A549 (cell line): ENCODE results near the gene FAM221B. TPM values are rescaled to one million over a fixed set of nuclear protein-coding genes. Genes with fewer than 3 reads are reported as not detected.

Experiments
- ATAC-seq, 2 experiments: fragments of 200-7000 bp in 1 of 2; fragments of >200 bp in 1 of 2; cut with Nextera tagmentation in 1 of 2; cut with Tn5 transposase in 1 of 2; 3 replicates each; pipeline versions ENCODE4 v1.8.0 to v1.9.1; 2018 to 2020; ENCODE audit warnings: mild to moderate bottlenecking in 1 of 2, moderate library complexity in 1 of 2
- CTCF ChIA-PET: fragments of 300-600 bp; sonication (Branson Sonifier 250); formaldehyde crosslinking; extraction: SDS; loops from one replicate; lab custom pipeline; 2021; ENCODE audit warnings: antibody characterized with exemption, inconsistent platforms; lab: Yijun Ruan, JAX
- POLR2A ChIA-PET: fragments of 350-600 bp; formaldehyde crosslinking; extraction: SDS; loops from one replicate; lab custom pipeline; 2021; ENCODE audit warnings: antibody characterized with exemption, inconsistent platforms; lab: Yijun Ruan, JAX
- DNase-seq, 2 experiments: peaks; one replicate each; pipeline versions ENCODE4 v3.0.0 to v3.0.0-alpha.2; 2011 to 2016; ENCODE audit warnings: low read depth in 1 of 2, low spot score in 1 of 2
- FAIRE-seq: peaks from 2 replicates; lab custom pipeline; 2011; peaks lifted over from hg19 to GRCh38; lab: Jason Lieb, UNC
- H3K27ac ChIP-seq, 2 experiments: fragments of >200 bp; sonication (Bioruptor Twin); formaldehyde crosslinking; 3 replicates each; pipeline ENCODE4 v1.5.1; 2016 to 2017
- H3K4me1 ChIP-seq: fragments of >200 bp; sonication (Bioruptor Twin); formaldehyde crosslinking; 3 replicates; pipeline ENCODE4 v1.6.1; 2016
- H3K4me2 ChIP-seq: fragments of >200 bp; sonication (Bioruptor Twin); formaldehyde crosslinking; 3 replicates; pipeline ENCODE4 v1.6.1; 2016
- H3K4me3 ChIP-seq: fragments of >200 bp; sonication (Bioruptor Twin); formaldehyde crosslinking; 3 replicates; pipeline ENCODE4 v1.5.1; 2016
- H3K9me3 ChIP-seq: fragments of >200 bp; sonication (Bioruptor Twin); formaldehyde crosslinking; 3 replicates; pipeline ENCODE4 v1.6.1; 2016
- BHLHE40 ChIP-seq: IDR thresholded peaks from 2 replicates; pipeline ENCODE4 v1.6.1; 2012; ENCODE audit warnings: low read depth, low read length, inconsistent platforms
- CBX2 ChIP-seq: fragments of 200-600 bp; sonication (generic); IDR thresholded peaks from 2 replicates; pipeline ENCODE4 v1.6.1; 2016; ENCODE audit warnings: low read depth, mild to moderate bottlenecking, borderline replicate concordance
- EHMT2 ChIP-seq: fragments of 200-600 bp; sonication (generic); IDR thresholded peaks from 2 replicates; pipeline ENCODE4 v1.6.1; 2016; ENCODE audit warnings: antibody characterized with exemption, low read depth, mild to moderate bottlenecking, moderate library complexity
- FOSB ChIP-seq: fragments of 250-450 bp; sonication (Bioruptor Pico); IDR thresholded peaks from 2 replicates; pipeline ENCODE4 v1.5.0; 2020; ENCODE audit warnings: mild to moderate bottlenecking, moderate library complexity
- FOSL2 ChIP-seq, 2 experiments: fragments of 450-650 bp in 1 of 2; fragments of >200 bp in 1 of 2; sonication (Bioruptor Twin) in 1 of 2; formaldehyde crosslinking; IDR thresholded peaks; 2 replicates each; pipeline versions ENCODE4 v1.5.0 to v1.6.1; 2016 to 2020; ENCODE audit warnings: mild to moderate bottlenecking in 1 of 2, moderate library complexity in 1 of 2
- GATA3 ChIP-seq: IDR thresholded peaks from 2 replicates; pipeline ENCODE4 v1.6.1; 2012; ENCODE audit warnings: borderline replicate concordance
- HEYL ChIP-seq: fragments of 250-450 bp; sonication (Bioruptor Pico); IDR thresholded peaks from 2 replicates; pipeline ENCODE4 v1.8.0; 2021; ENCODE audit warnings: mild to moderate bottlenecking, moderate library complexity
- HMGXB4 ChIP-seq: fragments of 250-450 bp; sonication (Bioruptor Pico); IDR thresholded peaks from 2 replicates; pipeline ENCODE4 v1.5.0; 2021; ENCODE audit warnings: mild to moderate bottlenecking, moderate library complexity, borderline replicate concordance
- HOXA7 ChIP-seq: fragments of 250-450 bp; sonication (Bioruptor Pico); IDR thresholded peaks from 2 replicates; pipeline ENCODE4 v1.5.0; 2020; ENCODE audit warnings: mild to moderate bottlenecking, moderate library complexity
- JUNB ChIP-seq: fragments of >200 bp; sonication (Bioruptor Twin); formaldehyde crosslinking; IDR thresholded peaks from 2 replicates; pipeline ENCODE4 v1.6.1; 2016
- KDM5A ChIP-seq: fragments of 200-600 bp; sonication (generic); IDR thresholded peaks from 2 replicates; pipeline ENCODE4 v1.6.1; 2016; ENCODE audit warnings: antibody characterized with exemption, mild to moderate bottlenecking
- NFE2L2 ChIP-seq: fragments of 150-350 bp; conservative IDR thresholded peaks from 2 replicates; pipeline ENCODE4 v1.6.1; 2014; ENCODE audit warnings: low read length
- NR3C1 ChIP-seq: fragments of >200 bp; sonication (Bioruptor Twin); formaldehyde crosslinking; IDR thresholded peaks from 3 replicates; pipeline ENCODE4 v1.6.1; 2017
- PHF8 ChIP-seq: fragments of 200-600 bp; sonication (generic); IDR thresholded peaks from 2 replicates; pipeline ENCODE4 v1.6.1; 2016; ENCODE audit warnings: low read depth, mild to moderate bottlenecking, antibody characterized with exemption, moderate library complexity, borderline replicate concordance
- POLR2A ChIP-seq: IDR thresholded peaks from 2 replicates; pipeline ENCODE4 v1.6.1; 2012; ENCODE audit warnings: mild to moderate bottlenecking, low read length
- RARB ChIP-seq: fragments of 250-450 bp; sonication (Bioruptor Pico); IDR thresholded peaks from 2 replicates; pipeline ENCODE4 v1.8.0; 2021; ENCODE audit warnings: mild to moderate bottlenecking, moderate library complexity
- REST ChIP-seq: fragments of 200-600 bp; sonication (generic); IDR thresholded peaks from 2 replicates; pipeline ENCODE4 v1.6.1; 2016; ENCODE audit warnings: antibody characterized with exemption, mild to moderate bottlenecking, moderate library complexity
- SREBF2 ChIP-seq: fragments of 450-650 bp; IDR thresholded peaks from 2 replicates; pipeline ENCODE4 v1.6.1; 2014; ENCODE audit warnings: mild to moderate bottlenecking, moderate library complexity
- TP53 ChIP-seq: fragments of 250-450 bp; sonication (Bioruptor Pico); IDR thresholded peaks from 2 replicates; pipeline ENCODE4 v1.5.0; 2021; ENCODE audit warnings: mild to moderate bottlenecking, moderate library complexity
- ZNF302 ChIP-seq: fragments of 250-450 bp; sonication (Bioruptor Pico); IDR thresholded peaks from 2 replicates; pipeline ENCODE4 v1.9.0; 2021; ENCODE audit warnings: inconsistent platforms, mild to moderate bottlenecking, moderate library complexity
- WGBS: methylation state at CpG from one replicate; pipeline ENCODE4 v1.1.6; 2017; ENCODE audit errors: missing lambda C conversion rate; 5-methylcytosine and 5-hydroxymethylcytosine counted together
- polyA plus RNA-seq, 4 experiments: library from polyadenylated mRNA; depleted of rRNA in 3 of 4; stranded (reverse); fragments of >200 nt; fragmentation: RNase III in 1 of 4; extraction: RNeasy Plus Mini Kit Qiagen cat#74134 plus additional on column Dnase treatment in 1 of 4; gene quantifications; 2 replicates in 3 of 4; 3 replicates in 1 of 4; pipeline ENCODE4 v1.2.3, GENCODE V29; 2011 to 2017
- TF ChIP-seq, protein P1 (sequence below): fragments of 150-350 bp; IDR thresholded peaks from 2 replicates; pipeline ENCODE4 v1.6.1; 2014; ENCODE audit warnings: low read depth, mild to moderate bottlenecking, low read length
- TF ChIP-seq, protein P2 (sequence below): IDR thresholded peaks from 2 replicates; pipeline ENCODE4 v1.6.1; 2012

The FAM221B gene
- polyA plus RNA-seq, 2 of the 4 experiments (the other 2 are of a cell fraction) = not detected

GRCh38 chr9:35831040-35831439 lies 2.5 kb upstream of the FAM221B start:
- POLR2A ChIA-PET = interaction anchor here (0.7 kb wide), 1 partner anchor 17 kb away, joined by 3 read pairs; the partner anchor contains the start of gene HINT2
- TF ChIP-seq BHLHE40 = no peak
- no peak for TF ChIP-seq REST
- TF ChIP-seq HOXA7 (CRISPR knock-in tag) = no peak
- TF ChIP-seq CBX2 = no peak
- no peak for TF ChIP-seq JUNB
- TF ChIP-seq KDM5A = no peak
- no peak for TF ChIP-seq PHF8
- no peak for TF ChIP-seq ZNF302 (CRISPR knock-in tag)
- no peak for TF ChIP-seq POLR2A
- TF ChIP-seq RARB (CRISPR knock-in tag) = no peak
- TF ChIP-seq HMGXB4 (CRISPR knock-in tag) = no peak
- no peak for TF ChIP-seq NFE2L2
- TF ChIP-seq GATA3 = no peak
- TF ChIP-seq TP53 = no peak
- TF ChIP-seq, protein P1, sequence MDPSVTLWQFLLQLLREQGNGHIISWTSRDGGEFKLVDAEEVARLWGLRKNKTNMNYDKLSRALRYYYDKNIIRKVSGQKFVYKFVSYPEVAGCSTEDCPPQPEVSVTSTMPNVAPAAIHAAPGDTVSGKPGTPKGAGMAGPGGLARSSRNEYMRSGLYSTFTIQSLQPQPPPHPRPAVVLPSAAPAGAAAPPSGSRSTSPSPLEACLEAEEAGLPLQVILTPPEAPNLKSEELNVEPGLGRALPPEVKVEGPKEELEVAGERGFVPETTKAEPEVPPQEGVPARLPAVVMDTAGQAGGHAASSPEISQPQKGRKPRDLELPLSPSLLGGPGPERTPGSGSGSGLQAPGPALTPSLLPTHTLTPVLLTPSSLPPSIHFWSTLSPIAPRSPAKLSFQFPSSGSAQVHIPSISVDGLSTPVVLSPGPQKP = no peak
- no peak for ATAC-seq

GRCh38 chr9:35829764-35830096 lies 1.2 kb upstream of the FAM221B start:
- DNase-seq (no peak), FAIRE-seq (no peak), ATAC-seq (no peak)
- Histone ChIP-seq H3K9me3 (no peaks in the 10 kb centered on the region), H3K4me1 (peaks cover 4% of the 10 kb centered on the region; the same call in 2 of the 3 replicates), H3K4me2 (peak overlapping the region; percentile 96), H3K4me3 (peak overlapping the region; percentile 80), H3K27ac (peak overlapping the region; percentile 84 to 91)
- POLR2A ChIA-PET = interaction anchor here (1.5 kb wide), 1 partner anchor 15 kb away, joined by 4 read pairs; the partner anchor contains the start of gene HINT2
- TF ChIP-seq SREBF2 (no peak), FOSB (CRISPR knock-in tag) (no peak), HOXA7 (CRISPR knock-in tag) (no peak), HEYL (no peak), NR3C1 (no peak), EHMT2 (no peak), JUNB (no peak), TP53 (no peak), FOSL2 (IDR thresholded peaks at IDR 0.05) (no peak), FOSL2 (CRISPR knock-in tag; IDR thresholded peaks at IDR 0.05) (no peak)
- TF ChIP-seq, protein P2, sequence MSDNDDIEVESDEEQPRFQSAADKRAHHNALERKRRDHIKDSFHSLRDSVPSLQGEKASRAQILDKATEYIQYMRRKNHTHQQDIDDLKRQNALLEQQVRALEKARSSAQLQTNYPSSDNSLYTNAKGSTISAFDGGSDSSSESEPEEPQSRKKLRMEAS = no peak
- WGBS = 62% methylated on average over 2 of the region's 2 CpGs
- CTCF ChIA-PET = interaction anchor here (1.3 kb wide), 1 partner anchor 115 kb away, joined by 3 read pairs; no protein-coding TSS in a partner anchor

More at GRCh38 chr9:35831040-35831439, 2.5 kb upstream of the FAM221B start:
- Histone ChIP-seq H3K4me3 (no peak overlapping the region), H3K4me1 (peaks cover 4% of the 10 kb centered on the region; the same call in 2 of the 3 replicates), H3K9me3 (no peaks in the 10 kb centered on the region), H3K27ac (no peak overlapping the region), H3K4me2 (no peak overlapping the region)
- 93% methylated on average over 4 of the region's 4 CpGs for WGBS
- FAIRE-seq = no peak
- CTCF ChIA-PET = interaction anchor here (0.7 to 2.4 kb wide), 6 partner anchors 27 to 80 kb away, joined by 3 to 9 read pairs (median 4); no protein-coding TSS in a partner anchor
- DNase-seq = no peak
